ENCODE data around the gene CBFA2T3. TPM values are rescaled to one million over a fixed set of nuclear protein-coding genes. Genes with fewer than 3 reads are reported as not detected.
A peak's percentile ranks its signal among the peaks of the same experiment; 100 is the strongest.

The CBFA2T3 gene
- total and polyA plus RNA-seq, 2 of the 13 experiments (the other 11 are each of a cell fraction or from before 2014, with no cell fraction given): 0.05 TPM; not detected in 1

DNA sequence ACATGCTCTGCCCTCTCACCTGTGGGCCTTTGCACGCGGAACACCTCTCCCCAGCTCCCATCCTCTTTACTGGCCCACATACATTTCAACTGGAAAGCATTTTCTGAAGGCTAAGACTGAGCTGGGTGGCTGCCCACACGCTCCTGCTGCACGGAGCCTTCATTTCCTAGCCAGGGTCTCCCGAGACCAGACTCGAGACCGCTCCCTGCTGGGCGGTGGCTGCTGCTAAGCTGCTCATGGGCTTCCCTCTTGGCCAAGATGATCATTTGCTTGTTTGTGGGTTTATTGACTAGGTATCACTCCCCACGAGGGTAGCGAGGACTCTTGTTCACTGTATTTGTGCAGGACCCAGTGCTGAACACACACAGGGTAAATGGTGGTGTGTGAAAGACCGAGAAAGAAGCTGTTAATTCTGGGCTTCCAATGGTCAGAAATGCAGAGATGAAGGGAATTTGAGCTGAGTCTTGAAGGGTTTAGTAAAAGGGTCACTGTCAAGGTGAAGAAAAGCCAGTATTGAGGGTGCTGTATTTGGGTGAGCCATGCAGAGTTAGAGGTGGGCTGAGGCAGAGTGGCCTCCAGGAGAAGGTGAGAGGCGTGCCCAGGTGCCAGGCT is 119.2 kb downstream of the CBFA2T3 start (continued):
- TF ChIP-seq ZNF792 (CRISPR knock-in tag; IDR thresholded peaks at IDR 0.05) (no peak), ZMYM3 (CRISPR knock-in tag; IDR thresholded peaks at IDR 0.05) (no peak), E2F1 (CRISPR knock-in tag; IDR thresholded peaks at IDR 0.05) (no peak), SUZ12 (IDR thresholded peaks at IDR 0.05; ENCODE audit: low read depth, low read length) (no peak), YEATS4 (CRISPR knock-in tag; IDR thresholded peaks at IDR 0.05; ENCODE audit: borderline replicate concordance) (peak; percentile 17; the same call in 1 of the 2 replicates), ZSCAN21 (CRISPR knock-in tag; IDR thresholded peaks at IDR 0.05; ENCODE audit: borderline replicate concordance) (peak; percentile 24; the same call in 1 of the 2 replicates), SAFB2 (CRISPR knock-in tag; IDR thresholded peaks at IDR 0.05; ENCODE audit: borderline replicate concordance, low read depth) (no peak), AGO2 (optimal IDR thresholded peaks at IDR 0.05; ENCODE audit: low read depth, low read length) (no peak), ZBTB39 (CRISPR knock-in tag; IDR thresholded peaks at IDR 0.05) (no peak), DZIP1 (CRISPR knock-in tag; IDR thresholded peaks at IDR 0.05) (no peak), GATAD2A (CRISPR knock-in tag; IDR thresholded peaks at IDR 0.05) (0 out of 2 replicates have a peak, but pooled peaks have one; percentile 37), POGK (CRISPR knock-in tag; conservative IDR thresholded peaks at IDR 0.05) (no peak), ZZZ3 (CRISPR knock-in tag; IDR thresholded peaks at IDR 0.05; ENCODE audit: borderline replicate concordance) (no peak), TSC22D2 (CRISPR knock-in tag; IDR thresholded peaks at IDR 0.05; ENCODE audit: borderline replicate concordance) (no peak), ZFP82 (CRISPR knock-in tag; IDR thresholded peaks at IDR 0.05; ENCODE audit: borderline replicate concordance) (no peak), ZFP41 (CRISPR knock-in tag; IDR thresholded peaks at IDR 0.05; ENCODE audit: borderline replicate concordance) (no peak), ZFP36L1 (CRISPR knock-in tag; IDR thresholded peaks at IDR 0.05) (no peak), EED (CRISPR knock-in tag; IDR thresholded peaks at IDR 0.05) (no peak)
- TF ChIP-seq, protein P1, sequence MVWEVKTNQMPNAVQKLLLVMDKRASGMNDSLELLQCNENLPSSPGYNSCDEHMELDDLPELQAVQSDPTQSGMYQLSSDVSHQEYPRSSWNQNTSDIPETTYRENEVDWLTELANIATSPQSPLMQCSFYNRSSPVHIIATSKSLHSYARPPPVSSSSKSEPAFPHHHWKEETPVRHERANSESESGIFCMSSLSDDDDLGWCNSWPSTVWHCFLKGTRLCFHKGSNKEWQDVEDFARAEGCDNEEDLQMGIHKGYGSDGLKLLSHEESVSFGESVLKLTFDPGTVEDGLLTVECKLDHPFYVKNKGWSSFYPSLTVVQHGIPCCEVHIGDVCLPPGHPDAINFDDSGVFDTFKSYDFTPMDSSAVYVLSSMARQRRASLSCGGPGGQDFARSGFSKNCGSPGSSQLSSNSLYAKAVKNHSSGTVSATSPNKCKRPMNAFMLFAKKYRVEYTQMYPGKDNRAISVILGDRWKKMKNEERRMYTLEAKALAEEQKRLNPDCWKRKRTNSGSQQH (CRISPR knock-in tag; IDR thresholded peaks at IDR 0.05; ENCODE audit: low read depth): no peak
- TF ChIP-seq, protein P2, sequence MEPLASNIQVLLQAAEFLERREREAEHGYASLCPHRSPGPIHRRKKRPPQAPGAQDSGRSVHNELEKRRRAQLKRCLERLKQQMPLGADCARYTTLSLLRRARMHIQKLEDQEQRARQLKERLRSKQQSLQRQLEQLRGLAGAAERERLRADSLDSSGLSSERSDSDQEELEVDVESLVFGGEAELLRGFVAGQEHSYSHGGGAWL (CRISPR knock-in tag; IDR thresholded peaks at IDR 0.05): no peak

Measured in HepG2 (cell line).